ENCODE measurements around the gene HERC6.
A peak's percentile ranks its signal among the peaks of the same experiment; 100 is the strongest.
"Not testable (repeated sequence)": the region's sequence is repeated elsewhere in the genome, so short reads cannot be mapped to it uniquely, and the experiment has no call there.

Gene HERC6

DNA sequence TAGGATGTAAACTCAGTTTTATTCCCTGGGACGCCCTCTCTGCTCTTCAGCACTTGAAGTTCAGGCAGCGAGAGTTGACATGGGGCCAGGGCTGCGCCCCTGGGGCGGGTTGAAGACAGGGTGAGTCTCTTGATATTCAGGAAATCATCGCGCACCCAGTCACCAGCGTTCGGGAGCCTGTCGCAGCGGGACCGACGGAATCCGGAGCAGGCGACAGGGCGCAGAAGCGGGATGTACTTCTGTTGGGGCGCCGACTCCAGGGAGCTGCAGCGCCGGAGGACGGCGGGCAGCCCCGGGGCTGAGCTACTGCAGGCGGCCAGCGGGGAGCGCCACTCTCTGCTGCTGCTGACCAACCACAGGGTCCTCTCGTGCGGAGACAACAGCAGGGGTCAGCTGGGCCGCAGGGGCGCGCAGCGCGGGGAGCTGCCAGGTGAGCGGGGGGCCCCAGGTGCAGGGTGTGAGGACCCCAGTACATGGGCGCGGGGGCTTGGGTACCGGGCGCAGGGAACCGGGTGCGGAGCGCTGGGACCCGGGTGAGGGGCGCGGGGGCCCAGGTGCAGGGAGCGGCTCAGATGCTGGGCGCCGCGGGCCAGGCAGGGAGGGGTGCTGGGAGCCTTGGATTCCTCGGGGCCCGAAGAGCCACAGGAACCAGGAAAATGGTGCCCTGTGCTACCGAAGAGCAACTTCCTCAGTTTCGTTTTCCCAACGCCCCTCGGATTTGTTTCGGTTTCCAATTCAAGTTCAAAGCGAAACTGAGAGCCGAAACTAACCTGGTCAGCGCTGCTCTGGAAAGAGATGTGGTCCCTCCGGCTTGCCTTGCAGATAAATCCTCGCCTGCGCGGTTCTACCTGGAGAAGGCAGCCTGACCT, at the start of gene HERC6:
HERC6 (plus strand) TSS at position 162 of the 869 bp plus-strand sequence; CDS start at position 232, 70 bp downstream.
- DNase-seq (ENCODE audit: low read depth in 3 of 3): peak; percentile 45 to 69 (median 47)

DNA sequence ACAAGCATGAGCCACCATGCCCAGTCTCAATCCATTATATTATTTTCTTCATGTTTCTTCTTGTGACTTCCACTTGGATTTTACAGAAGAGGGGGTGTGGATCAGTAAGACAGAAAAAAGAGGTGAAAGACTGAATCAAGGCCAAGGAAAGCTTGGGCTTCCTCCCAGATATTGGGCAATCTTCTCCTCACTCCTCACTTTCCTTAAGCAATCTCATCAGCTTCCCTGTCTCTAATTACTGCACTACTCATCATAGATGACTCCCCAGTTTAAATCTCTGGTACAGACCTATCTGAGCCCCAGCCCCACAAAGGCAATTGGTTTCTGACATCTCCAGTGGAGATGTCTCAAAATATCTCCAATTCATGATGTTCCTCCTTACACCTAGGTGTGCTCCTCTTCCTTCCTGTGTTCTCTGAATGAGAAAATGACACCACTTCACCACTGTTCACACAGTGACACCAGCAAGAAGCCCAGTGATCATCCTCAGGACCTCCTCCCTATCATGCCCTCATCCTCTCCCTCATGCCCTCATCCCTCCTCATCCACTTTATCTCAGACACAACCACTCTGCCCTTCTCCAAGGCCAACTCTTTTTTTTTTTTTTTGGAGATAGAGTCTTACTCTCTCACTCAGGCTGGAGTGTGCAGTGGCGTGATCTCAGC, 44.8 kb upstream of the HERC6 start:
- no peak for DNase-seq (ENCODE audit: low read depth in 3 of 3)

GRCh38 chr4:88335092-88335665, 43.5 kb upstream of the HERC6 start:
- no peak for DNase-seq (ENCODE audit: low read depth in 3 of 3)

- DNase-seq (ENCODE audit: low read depth in 3 of 3): no peak
Observed at GRCh38 chr4:88341227-88342192, 37.1 kb upstream of the HERC6 start.

GRCh38 chr4:88346902-88347301, 31.8 kb upstream of the HERC6 start:
- DNase-seq (ENCODE audit: low read depth in 3 of 3): not testable (repeated sequence)

- not testable (repeated sequence) for DNase-seq (ENCODE audit: low read depth in 3 of 3)
Observed at GRCh38 chr4:88348761-88349160, 29.9 kb upstream of the HERC6 start.

DNA sequence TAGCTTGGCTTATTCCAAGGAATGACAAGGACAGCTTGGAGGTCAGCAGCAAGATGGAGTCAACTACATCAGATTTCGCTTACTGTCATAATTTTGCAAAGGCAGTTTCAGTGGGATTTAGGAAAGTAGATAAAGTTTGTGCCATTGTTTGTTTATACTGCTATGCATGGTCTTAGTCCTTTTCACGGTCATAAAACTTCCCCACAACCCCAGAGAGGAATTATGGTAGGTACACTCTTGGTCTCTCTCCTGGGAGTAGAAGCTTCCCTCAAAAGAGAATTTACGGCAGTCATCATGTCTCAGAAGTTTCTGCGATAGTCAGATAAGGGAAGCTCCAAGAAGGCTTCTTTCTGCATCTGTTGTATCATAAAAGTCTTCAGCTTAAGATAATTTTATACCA, 27.9 kb upstream of the HERC6 start:
- no peak for DNase-seq (ENCODE audit: low read depth in 3 of 3)

GRCh38 chr4:88352062-88352740, 26.5 kb upstream of the HERC6 start:
- no peak for DNase-seq (ENCODE audit: low read depth in 3 of 3)

DNA sequence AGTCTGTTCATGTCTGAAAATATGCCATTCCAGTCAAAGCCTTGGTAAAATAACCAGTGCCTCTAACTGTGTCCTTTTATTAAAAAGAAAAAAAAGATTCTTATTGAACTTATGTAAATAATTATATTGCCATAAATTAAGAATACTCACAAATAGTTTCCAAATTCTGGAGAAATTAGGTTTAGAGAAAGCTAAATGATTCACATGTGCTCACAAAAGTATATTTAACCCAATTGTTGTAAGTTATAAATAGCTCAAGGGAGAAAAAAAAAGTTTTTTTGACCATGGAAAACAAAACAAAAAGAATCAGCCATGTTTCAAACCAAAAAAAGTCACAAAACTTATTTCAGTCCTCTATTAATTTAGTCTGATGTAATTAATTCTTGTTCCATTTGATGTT, 25.3 kb upstream of the HERC6 start:
- no peak for DNase-seq (ENCODE audit: low read depth in 3 of 3)

GRCh38 chr4:88356771-88357170, 21.9 kb upstream of the HERC6 start:
- DNase-seq (ENCODE audit: low read depth in 3 of 3): no peak

DNA sequence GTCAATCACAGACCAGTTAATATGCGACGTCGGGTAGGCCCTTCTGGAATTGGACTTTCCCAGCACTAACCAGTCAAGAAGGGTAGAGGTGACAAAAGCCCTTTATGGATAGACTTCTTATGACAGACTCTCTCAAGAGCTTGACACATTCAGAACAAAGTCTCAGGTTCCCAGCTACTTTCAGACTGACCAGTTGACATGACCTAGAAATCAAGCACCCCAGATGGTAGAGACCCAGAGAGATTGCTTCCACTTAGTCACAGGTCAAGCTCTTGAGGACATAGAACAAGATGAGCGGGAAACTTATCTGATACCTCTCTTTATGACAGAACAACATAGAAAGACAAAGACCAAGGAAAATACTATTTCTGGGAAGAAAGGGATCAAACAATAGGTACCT, 21.4 kb upstream of the HERC6 start:
- DNase-seq (ENCODE audit: low read depth in 3 of 3): no peak

DNA sequence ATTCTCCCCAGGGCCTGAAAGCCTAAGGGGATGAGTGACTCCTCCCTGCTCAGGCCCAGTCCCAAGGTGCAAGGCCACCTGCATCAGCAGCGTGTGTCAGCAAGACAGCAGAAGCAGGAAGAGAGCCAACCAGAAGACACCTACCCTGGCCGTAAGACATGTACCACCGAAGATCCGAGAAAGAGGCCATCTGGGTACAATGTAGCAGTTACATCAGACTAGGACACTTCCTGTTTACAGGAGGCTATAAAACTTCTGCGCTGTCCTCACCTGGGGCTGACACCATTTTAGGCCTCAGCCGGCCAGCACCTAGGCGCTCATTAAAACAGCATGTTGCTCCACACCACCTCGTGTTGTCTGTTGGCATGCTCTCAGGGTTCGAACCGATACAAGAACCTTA, 19.1 kb upstream of the HERC6 start:
- DNase-seq (ENCODE audit: low read depth in 3 of 3): no peak

- DNase-seq (ENCODE audit: low read depth in 3 of 3): no peak
Observed at GRCh38 chr4:88360256-88360655, 18.4 kb upstream of the HERC6 start.

GRCh38 chr4:88360791-88361190, 17.9 kb upstream of the HERC6 start:
- no peak for DNase-seq (ENCODE audit: low read depth in 3 of 3)

DNA sequence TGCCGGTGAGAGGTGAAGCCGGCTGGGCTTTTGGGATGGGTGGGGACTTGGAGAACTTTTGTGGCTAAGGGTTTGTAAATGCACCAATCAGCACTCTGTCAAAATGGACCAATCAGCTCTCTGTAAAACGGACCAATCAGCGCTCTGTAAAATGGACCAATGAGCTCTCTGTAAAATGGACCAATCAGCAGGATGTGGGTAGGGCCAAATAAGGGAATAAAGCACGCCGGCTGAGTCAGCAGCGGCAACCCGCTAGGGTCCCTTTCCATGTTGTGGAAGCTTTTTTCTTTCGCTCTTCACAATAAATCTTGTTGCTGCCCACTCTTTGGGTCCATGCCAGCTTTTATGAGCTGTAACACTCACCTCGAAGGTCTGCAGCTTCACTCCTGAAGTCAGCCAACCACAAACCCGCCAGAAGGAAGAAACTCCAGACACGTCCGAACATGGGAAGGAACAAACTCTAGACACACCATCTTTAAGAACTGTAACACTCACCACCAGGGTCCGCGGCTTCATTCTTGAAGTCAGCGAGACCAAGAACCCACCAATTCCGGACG, 17.4 kb upstream of the HERC6 start:
- not testable (repeated sequence) for DNase-seq (ENCODE audit: low read depth in 3 of 3)

- DNase-seq (ENCODE audit: low read depth in 3 of 3): no peak
Observed at GRCh38 chr4:88366460-88366859, 12.2 kb upstream of the HERC6 start.

GRCh38 chr4:88367826-88368225, 10.8 kb upstream of the HERC6 start:
- no peak for DNase-seq (ENCODE audit: low read depth in 3 of 3)

GRCh38 chr4:88369180-88369812, 9.4 kb upstream of the HERC6 start:
- DNase-seq (ENCODE audit: low read depth in 3 of 3): not testable (repeated sequence)

- DNase-seq (ENCODE audit: low read depth in 3 of 3): no peak
Observed at GRCh38 chr4:88381123-88381522, 2.5 kb downstream of the HERC6 start.

GRCh38 chr4:88382621-88383020, 4.0 kb downstream of the HERC6 start:
- DNase-seq (ENCODE audit: low read depth in 3 of 3): peak; percentile 7 to 32 (median 14)
